Body of pancreas (tissue), 4 donors: ENCODE results near the gene LAMC2.

Experiments used
- CTCF ChIP-seq, 7 experiments: fragments of 450-650 bp in 4 of 7; fragments of 200-600 bp in 3 of 7; sonication (generic) in 3 of 7; IDR thresholded peaks; one replicate each; pipeline ENCODE4 v1.5.1; 2016 to 2019; ENCODE audit warnings: antibody characterized with exemption in 7 of 7
- POLR2A ChIP-seq, 3 donors: fragments of 450-650 bp; IDR thresholded peaks; one replicate each; pipeline ENCODE4 v1.6.1; 2016; ENCODE audit warnings: antibody characterized with exemption in 3 of 3, mild to moderate bottlenecking in 2 of 3

- TF ChIP-seq POLR2A (IDR thresholded peaks at IDR 0.05) (no peak), CTCF (IDR thresholded peaks at IDR 0.05) (no peak)
Measured at GRCh38 chr1:183273300-183273699, 87.2 kb downstream of the LAMC2 start.
